Hematopoietic multipotent progenitor cell (in vitro differentiated cells): Measurements from ENCODE around the gene WT1. TPM values are rescaled to one million over a fixed set of nuclear protein-coding genes. Genes with fewer than 3 reads are reported as not detected.
A peak's percentile ranks its signal among the peaks of the same experiment; 100 is the strongest.

ENCODE experiments used
- DNase-seq, 3 donors: peaks; one replicate each; pipeline ENCODE4 v3.0.0-alpha.2; 2011 to 2015; ENCODE audit warnings: low read depth in 2 of 3, low spot score in 2 of 3
- total RNA-seq: library from RNA; depleted of rRNA; stranded (reverse); fragments of >200 nt; gene quantifications from one replicate; pipeline ENCODE4 v1.2.3, GENCODE V29; 2012

WT1 gene
- total RNA-seq, 1 donor = 2.4 TPM

GRCh38 chr11:32438866-32439489 lies 3.6 kb upstream of the WT1 start:
- DNase-seq = no peak

GRCh38 chr11:32438346-32438865 lies 3.1 kb upstream of the WT1 start:
- DNase-seq = no peak

- DNase-seq = peak in 1 of 3 donors; percentile 51
Measured at GRCh38 chr11:32437495-32438345, 2.4 kb upstream of the WT1 start.

GRCh38 chr11:32436751-32437494 lies 1.6 kb upstream of the WT1 start:
- DNase-seq = no peak

- DNase-seq = no peak
Measured at GRCh38 chr11:32435942-32436750, 807 bp upstream of the WT1 start.

- DNase-seq = no peak
Measured at GRCh38 chr11:32435152-32435480, 223 bp downstream of the WT1 start.

- DNase-seq = peak in 1 of 3 donors; percentile 58
Measured at GRCh38 chr11:32434356-32435151, 785 bp downstream of the WT1 start.

GRCh38 chr11:32433914-32434355 lies 1.4 kb downstream of the WT1 start:
- DNase-seq = no peak

GRCh38 chr11:32433101-32433913 lies 2.0 kb downstream of the WT1 start:
- no peak for DNase-seq

GRCh38 chr11:32432565-32432964 lies 2.8 kb downstream of the WT1 start:
- no peak for DNase-seq

- DNase-seq = no peak
Measured at GRCh38 chr11:32430568-32431381, 4.6 kb downstream of the WT1 start.

GRCh38 chr11:32429477-32429876 lies 5.9 kb downstream of the WT1 start:
- DNase-seq = no peak

- no peak for DNase-seq
Measured at GRCh38 chr11:32428665-32429303, 6.6 kb downstream of the WT1 start.

- DNase-seq = no peak
Measured at GRCh38 chr11:32427935-32428664, 7.2 kb downstream of the WT1 start.

- no peak for DNase-seq
Measured at GRCh38 chr11:32427616-32427934, 7.8 kb downstream of the WT1 start.

- DNase-seq = peak in 2 of 3 donors; percentile 92 to 94
Measured at GRCh38 chr11:32426819-32427615, 8.3 kb downstream of the WT1 start.
